AG04450 (cell line): ENCODE measurements around the gene FUCA1. TPM values are rescaled to one million over a fixed set of nuclear protein-coding genes. Genes with fewer than 3 reads are reported as not detected.
"Not testable (repeated sequence)": the region's sequence is repeated elsewhere in the genome, so short reads cannot be mapped to it uniquely, and the experiment has no call there.

ENCODE experiments used
- CTCF ChIA-PET: fragments of 300-600, 350-600 bp; formaldehyde crosslinking; extraction: SDS; loops from one replicate; lab custom pipeline; 2022; ENCODE audit warnings: antibody characterized with exemption, inconsistent platforms; lab: Charles Lee
- POLR2A ChIA-PET: fragments of 350-600 bp; formaldehyde crosslinking; extraction: SDS; loops from one replicate; lab custom pipeline; 2021; ENCODE audit warnings: antibody characterized with exemption, inconsistent platforms; lab: Yijun Ruan, JAX
- DNase-seq: peaks from one replicate; pipeline ENCODE4 v3.0.0-alpha.2; 2011; ENCODE audit warnings: low read depth, low spot score
- H3K27ac ChIP-seq: one replicate; pipeline ENCODE4 v1.5.1; 2012; ENCODE audit warnings: low read depth, low read length, control low read depth
- H3K27me3 ChIP-seq: one replicate; pipeline ENCODE4 v1.6.0; 2012; ENCODE audit warnings: low read length; ENCODE audit not compliant: control insufficient read depth, insufficient read depth
- H3K4me3 ChIP-seq: 2 replicates; pipeline ENCODE4 v1.5.1; 2011; ENCODE audit warnings: mild to moderate bottlenecking, low read depth, low read length, control low read depth
- H3K9me3 ChIP-seq: 2 replicates; pipeline ENCODE4 v1.5.1; 2012; ENCODE audit warnings: low read length; ENCODE audit not compliant: control insufficient read depth, insufficient read depth
- CTCF ChIP-seq: IDR thresholded peaks from 2 replicates; pipeline ENCODE4 v1.5.1; 2011; ENCODE audit warnings: low read depth, low read length, control low read depth, inconsistent platforms
- polyA plus RNA-seq: library from polyadenylated mRNA; depleted of rRNA; stranded (reverse); fragments of >200 nt; gene quantifications from 2 replicates; pipeline ENCODE4 v1.2.3, GENCODE V29; 2011

FUCA1 gene
- polyA plus RNA-seq, 1 experiment = 3.9 TPM

GRCh38 chr1:23862640-23863039, 5.5 kb downstream of the FUCA1 start:
- ChIA-PET POLR2A (interaction anchor here (0.7 kb wide), 1 partner anchor 37 kb away, joined by 5 read pairs; no protein-coding TSS in a partner anchor), CTCF (no interaction called here)
- Histone ChIP-seq H3K27me3 (peaks cover 25% of the 10 kb centered on the region), H3K9me3 (no peaks in the 10 kb centered on the region), H3K4me3 (no peak overlapping the region), H3K27ac (no peak overlapping the region)
- no peak for DNase-seq
- no peak for TF ChIP-seq CTCF

DNA sequence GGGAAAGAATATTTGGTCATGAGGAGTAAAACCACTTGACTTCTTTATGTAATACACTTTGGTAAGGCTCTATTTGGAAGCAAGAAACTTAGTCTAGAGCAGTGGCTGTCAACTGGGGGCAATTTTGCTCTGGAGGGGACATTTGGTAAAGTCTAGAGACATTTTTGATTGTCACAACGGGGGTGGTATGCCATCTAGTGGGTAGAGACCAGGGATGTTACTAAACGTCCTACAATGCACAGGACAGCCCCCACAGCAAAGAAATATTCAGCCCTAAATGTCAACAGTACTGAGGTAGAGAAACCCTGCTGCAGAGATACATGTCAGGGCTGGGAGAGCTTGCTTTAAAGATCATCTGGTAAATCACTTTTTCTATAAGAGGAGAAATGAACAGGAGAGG, 13.5 kb downstream of the FUCA1 start:
- Histone ChIP-seq H3K9me3 (no peaks in the 10 kb centered on the region; the same call in 1 of the 2 replicates), H3K4me3 (no peak overlapping the region), H3K27ac (no peak overlapping the region), H3K27me3 (peaks cover 4% of the 10 kb centered on the region)
- peak; percentile 29 for TF ChIP-seq CTCF
- ChIA-PET CTCF (interaction anchor here (0.7 to 2.2 kb wide), 2 partner anchors 83 to 981 kb away, joined by 3 to 16 read pairs; no protein-coding TSS in a partner anchor), POLR2A (interaction anchor here (0.5 kb wide), 1 partner anchor 22 kb away, joined by 5 read pairs; no protein-coding TSS in a partner anchor)
- DNase-seq = no peak

- H3K27ac ChIP-seq, H3K27me3 ChIP-seq, DNase-seq, POLR2A ChIA-PET, H3K9me3 ChIP-seq, CTCF ChIA-PET, H3K4me3 ChIP-seq: not testable (repeated sequence)
Measured at GRCh38 chr1:23853124-23853523, 15.0 kb downstream of the FUCA1 start.

DNA sequence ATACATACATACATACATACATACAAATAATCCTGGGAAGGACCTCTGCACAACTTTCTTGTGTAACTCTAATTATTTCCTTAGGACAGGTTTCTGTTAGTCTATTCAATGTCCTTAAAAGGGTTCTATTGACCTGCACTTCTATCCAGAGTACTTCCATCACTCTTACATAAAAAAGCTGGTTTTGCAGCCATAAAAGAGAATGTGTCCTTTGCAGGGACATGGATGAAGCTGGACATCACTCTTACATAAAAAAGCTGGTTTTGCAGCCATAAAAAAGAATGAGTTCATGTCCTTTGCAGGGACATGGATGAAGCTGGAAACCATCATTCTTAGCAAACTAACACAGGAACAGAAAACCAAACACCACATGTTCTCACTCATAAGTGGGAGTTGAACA, 16.7 kb downstream of the FUCA1 start:
- H3K9me3 ChIP-seq, POLR2A ChIA-PET, H3K4me3 ChIP-seq, DNase-seq, CTCF ChIA-PET, H3K27ac ChIP-seq, H3K27me3 ChIP-seq: not testable (repeated sequence)

GRCh38 chr1:23848673-23849616, 19.1 kb downstream of the FUCA1 start:
- Histone ChIP-seq H3K27ac (no peak overlapping the region), H3K9me3 (no peaks in the 10 kb centered on the region; the same call in 1 of the 2 replicates), H3K27me3 (peaks cover 6% of the 10 kb centered on the region), H3K4me3 (no peak overlapping the region)
- no peak for TF ChIP-seq CTCF
- DNase-seq = no peak
- CTCF ChIA-PET = interaction anchor here (1.0 kb wide), 1 partner anchor 37 kb away, joined by 4 read pairs; no protein-coding TSS in a partner anchor
- POLR2A ChIA-PET = interaction anchor here (0.5 kb wide), 1 partner anchor 52 kb away, joined by 4 read pairs; no protein-coding TSS in a partner anchor

GRCh38 chr1:23847482-23848095, 20.5 kb downstream of the FUCA1 start:
- H3K27ac ChIP-seq, H3K4me3 ChIP-seq, CTCF ChIA-PET, DNase-seq, POLR2A ChIA-PET, H3K9me3 ChIP-seq: not testable (repeated sequence)
- H3K27me3 ChIP-seq = peaks cover 14% of the 10 kb centered on the region
